ENCODE data around the gene DCBLD1.

Gene DCBLD1

GRCh38 chr6:117472667-117473066 is 9.8 kb upstream of the DCBLD1 start:
- no peak for DNase-seq

- DNase-seq, result no peak
These were observed 9.1 kb upstream of the DCBLD1 start for GRCh38 chr6:117473401-117473800.

- peak; percentile 44 for DNase-seq
These were observed 4.3 kb upstream of the DCBLD1 start for GRCh38 chr6:117477988-117478852.

- DNase-seq, result no peak
These were observed 3.6 kb upstream of the DCBLD1 start for GRCh38 chr6:117478853-117479231.

- no peak for DNase-seq
These were observed 1.8 kb upstream of the DCBLD1 start for GRCh38 chr6:117480651-117481050.

- peak; percentile 14 for DNase-seq
These were observed 1.1 kb upstream of the DCBLD1 start for GRCh38 chr6:117481278-117481925.

GRCh38 chr6:117481926-117482239 is 591 bp upstream of the DCBLD1 start:
- peak; percentile 7 for DNase-seq

GRCh38 chr6:117483004-117483644 is 650 bp downstream of the DCBLD1 start:
- peak; percentile 7 for DNase-seq

GRCh38 chr6:117483645-117484016 is 1.2 kb downstream of the DCBLD1 start:
- DNase-seq, result peak; percentile 18

- DNase-seq, result no peak
These were observed 1.7 kb downstream of the DCBLD1 start for GRCh38 chr6:117484052-117484646.

- DNase-seq, result no peak
These were observed 3.0 kb downstream of the DCBLD1 start for GRCh38 chr6:117485433-117485832.

- DNase-seq, result no peak
These were observed 5.3 kb downstream of the DCBLD1 start for GRCh38 chr6:117487821-117488220.

- DNase-seq, result no peak
These were observed 6.5 kb downstream of the DCBLD1 start for GRCh38 chr6:117489003-117489402.

- no peak for DNase-seq
These were observed 9.4 kb downstream of the DCBLD1 start for GRCh38 chr6:117491916-117492315.

GRCh38 chr6:117493470-117493869 is 11.0 kb downstream of the DCBLD1 start:
- DNase-seq, result no peak

GRCh38 chr6:117494283-117494682 is 11.8 kb downstream of the DCBLD1 start:
- DNase-seq, result no peak

GRCh38 chr6:117494694-117495318 is 12.3 kb downstream of the DCBLD1 start:
- DNase-seq, result no peak

- DNase-seq, result no peak
These were observed 13.0 kb downstream of the DCBLD1 start for GRCh38 chr6:117495425-117495824.

- DNase-seq, result no peak
These were observed 13.4 kb downstream of the DCBLD1 start for GRCh38 chr6:117495869-117496268.

- no peak for DNase-seq
These were observed 14.0 kb downstream of the DCBLD1 start for GRCh38 chr6:117496383-117496990.

GRCh38 chr6:117497237-117497636 is 14.8 kb downstream of the DCBLD1 start:
- no peak for DNase-seq

- no peak for DNase-seq
These were observed 15.7 kb downstream of the DCBLD1 start for GRCh38 chr6:117498159-117498558.

GRCh38 chr6:117501722-117502121 is 19.2 kb downstream of the DCBLD1 start:
- DNase-seq, result no peak
